ENCODE results near the gene ULBP2.
A peak's percentile ranks its signal among the peaks of the same experiment; 100 is the strongest.
"Not testable (repeated sequence)": the region's sequence is repeated elsewhere in the genome, so short reads cannot be mapped to it uniquely, and the experiment has no call there.

ULBP2 gene

GRCh38 chr6:149941583-149942460, at the start of gene ULBP2:
Gene ULBP2, plus strand, starts transcription at chr6:149942014. Its CDS starts 59 bp downstream, at chr6:149942073.
- peak; percentile 84 for DNase-seq

GRCh38 chr6:149895048-149895590, 46.7 kb upstream of the ULBP2 start:
- no peak for DNase-seq

GRCh38 chr6:149895833-149896271, 46.0 kb upstream of the ULBP2 start:
- DNase-seq, result no peak

GRCh38 chr6:149896491-149896890, 45.3 kb upstream of the ULBP2 start:
- no peak for DNase-seq

GRCh38 chr6:149897015-149897697, 44.7 kb upstream of the ULBP2 start:
- no peak for DNase-seq

- DNase-seq, result no peak
These were observed 43.7 kb upstream of the ULBP2 start, which contains the start of gene RAET1E for GRCh38 chr6:149897855-149898744. Gene RAET1E, minus strand, starts transcription at chr6:149898113. Its CDS starts 7,212 bp downstream, at chr6:149890901.

GRCh38 chr6:149898966-149899365, 42.8 kb upstream of the ULBP2 start:
- no peak for DNase-seq

- DNase-seq, result no peak
These were observed 42.3 kb upstream of the ULBP2 start for GRCh38 chr6:149899486-149899885.

- no peak for DNase-seq
These were observed 41.7 kb upstream of the ULBP2 start for GRCh38 chr6:149899926-149900619.

- no peak for DNase-seq
These were observed 41.0 kb upstream of the ULBP2 start for GRCh38 chr6:149900620-149901443.

- DNase-seq, result no peak
These were observed 40.2 kb upstream of the ULBP2 start for GRCh38 chr6:149901444-149902140.

- DNase-seq, result no peak
These were observed 37.7 kb upstream of the ULBP2 start for GRCh38 chr6:149903938-149904611.

GRCh38 chr6:149904661-149905370, 37.0 kb upstream of the ULBP2 start:
- no peak for DNase-seq

GRCh38 chr6:149905371-149905910, 36.4 kb upstream of the ULBP2 start:
- no peak for DNase-seq

GRCh38 chr6:149905911-149906371, 35.9 kb upstream of the ULBP2 start:
- peak; percentile 30 for DNase-seq

- DNase-seq, result no peak
These were observed 35.4 kb upstream of the ULBP2 start for GRCh38 chr6:149906405-149906804.

- no peak for DNase-seq
These were observed 34.5 kb upstream of the ULBP2 start for GRCh38 chr6:149907317-149907716.

GRCh38 chr6:149908480-149908879, 33.3 kb upstream of the ULBP2 start:
- DNase-seq, result not testable (repeated sequence)

Data from NCI-H1105 treated with DMSO at 0.1 percent for 48 hours (cell line).